Activated naive CD4-positive, alpha-beta T cell treated with anti-CD3 and anti-CD28 coated beads for 36 hours (primary cell): ENCODE data around the gene ZNF25. TPM values are rescaled to one million over a fixed set of nuclear protein-coding genes. Genes with fewer than 3 reads are reported as not detected.
"Not testable (repeated sequence)": the region's sequence is repeated elsewhere in the genome, so short reads cannot be mapped to it uniquely, and the experiment has no call there.

ENCODE experiments used
- CTCF ChIA-PET: fragments of 350-600 bp; sonication (Branson Sonifier 250); formaldehyde crosslinking; loops from one replicate; lab custom pipeline; 2021; ENCODE audit warnings: antibody characterized with exemption; lab: Charles Lee
- DNase-seq: peaks from one replicate; pipeline ENCODE4 v3.0.0-alpha.2; 2020
- H3K27ac Mint-ChIP-seq: one replicate; pipeline ENCODE4 v1.8.0; 2021; ENCODE audit warnings: mild to moderate bottlenecking, mixed read lengths
- H3K27me3 Mint-ChIP-seq: one replicate; pipeline ENCODE4 v1.8.0; 2021; ENCODE audit warnings: low read depth, mixed read lengths
- H3K36me3 Mint-ChIP-seq: one replicate; pipeline ENCODE4 v1.8.0; 2021; ENCODE audit warnings: low read depth, mixed read lengths
- H3K4me1 Mint-ChIP-seq: one replicate; pipeline ENCODE4 v1.8.0; 2021; ENCODE audit warnings: low read depth, mixed read lengths
- H3K4me3 Mint-ChIP-seq: one replicate; pipeline ENCODE4 v1.8.0; 2021; ENCODE audit warnings: mild to moderate bottlenecking, moderate library complexity, mixed read lengths
- H3K9me3 Mint-ChIP-seq: one replicate; pipeline ENCODE4 v1.8.0; 2021; ENCODE audit warnings: mixed read lengths
- intact Hi-C: fragments of 100-400 bp; cut with micrococcal nuclease; formaldehyde crosslinking; loops from one replicate; pipeline ENCODE4 v1.15.1; 2023
- total RNA-seq, 2 experiments: library from RNA; stranded (reverse); gene quantifications; one replicate each; pipeline ENCODE4 v1.2.3, GENCODE V29; 2021

The ZNF25 gene
- total RNA-seq: 1 to 10 TPM; 7.6 to 9.4 TPM

DNA sequence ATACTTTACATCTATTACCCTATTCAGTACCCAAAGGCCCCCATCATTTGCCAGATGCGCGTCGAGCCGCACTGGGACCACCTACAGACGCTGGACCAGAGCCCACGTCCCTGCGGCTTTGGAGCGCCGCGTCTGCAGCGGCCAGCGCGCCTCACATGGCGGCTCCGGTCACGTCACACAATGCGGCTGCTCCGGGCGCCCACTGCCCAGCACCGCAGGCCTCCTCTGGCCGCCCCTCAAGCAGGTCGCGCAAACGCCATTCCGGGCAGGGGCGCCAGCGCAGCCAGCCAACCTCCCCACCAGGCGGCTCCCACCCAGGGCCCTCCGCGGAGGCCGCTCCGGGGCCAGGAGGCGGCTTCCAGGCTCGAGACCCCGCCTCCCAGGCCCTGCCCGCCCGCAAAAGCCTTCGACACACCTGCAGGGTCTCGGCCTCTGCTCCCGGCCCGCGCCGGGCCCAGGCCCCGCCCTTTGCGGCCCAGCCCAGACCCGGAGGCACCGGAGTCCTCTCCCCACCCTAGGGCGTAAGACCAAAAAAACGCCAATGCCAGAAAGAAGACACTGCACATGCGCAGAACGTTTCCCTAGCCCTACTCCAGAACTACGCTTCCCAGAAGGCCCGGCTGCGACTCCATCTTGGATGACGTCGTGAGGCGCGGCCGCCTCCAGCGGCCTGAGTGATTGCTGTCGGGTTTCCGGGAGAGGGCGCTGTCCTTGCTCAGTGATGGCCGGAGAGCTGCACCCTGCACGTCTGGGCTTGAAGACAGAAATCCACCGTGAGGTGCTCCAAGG is at the start of gene ZNF25:
Gene ZNF25 (minus strand): TSS at position 557 of the 789 bp plus-strand sequence. CDS start 4,925 bp downstream, outside the sequence.
- Mint-ChIP-seq H3K4me1 (peaks cover 22% of the 10 kb centered on the region), H3K27ac (peak within 1 kb of the TSS; percentile 95), H3K27me3 (no peaks in the 10 kb centered on the region), H3K4me3 (peak within 1 kb of the TSS; percentile 87), H3K36me3 (peaks cover 3% of the 10 kb centered on the region), H3K9me3 (no peaks in the 10 kb centered on the region)
- DNase-seq: peak; percentile 99
- CTCF ChIA-PET: interaction anchor here (0.7 to 1.7 kb wide), 13 partner anchors 11 to 218 kb away, joined by 3 to 11 read pairs (median 5); partner anchors contain the start of gene ZNF33A
- intact Hi-C loops: loop anchor here (1.0 to 2.0 kb wide), 7 partner anchors 34 to 426 kb away; partner anchors contain the start of genes ZNF248, ZNF33A and ZNF37A

DNA sequence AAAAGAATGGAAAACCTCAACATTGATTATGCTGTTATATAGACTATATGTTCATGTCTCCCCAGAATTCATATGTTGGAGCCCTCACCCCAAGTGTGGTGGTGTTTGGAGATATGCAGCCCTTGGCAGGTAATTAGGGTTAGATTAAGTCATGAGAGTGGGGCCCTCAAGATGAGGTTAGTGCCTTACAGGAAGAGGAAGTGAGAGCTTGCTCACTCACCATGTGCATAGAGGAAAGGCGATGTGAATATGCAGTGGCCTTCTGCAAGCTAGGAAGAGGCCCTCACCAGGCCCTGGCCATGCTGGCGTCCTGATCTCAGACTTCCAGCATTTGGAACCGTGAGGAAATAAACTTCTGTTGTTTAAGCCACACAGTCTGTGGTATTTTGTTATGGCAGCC is 48.8 kb upstream of the ZNF25 start:
- CTCF ChIA-PET: no interaction called here
- H3K27me3 Mint-ChIP-seq: no peaks in the 10 kb centered on the region
- DNase-seq: no peak
- H3K36me3 Mint-ChIP-seq: peaks cover 84% of the 10 kb centered on the region
- H3K27ac Mint-ChIP-seq: peak overlapping the region; percentile 32
- peaks cover 22% of the 10 kb centered on the region for H3K4me1 Mint-ChIP-seq
- H3K4me3 Mint-ChIP-seq: no peak overlapping the region
- intact Hi-C loops: no loop called here
- no peaks in the 10 kb centered on the region for H3K9me3 Mint-ChIP-seq

DNA sequence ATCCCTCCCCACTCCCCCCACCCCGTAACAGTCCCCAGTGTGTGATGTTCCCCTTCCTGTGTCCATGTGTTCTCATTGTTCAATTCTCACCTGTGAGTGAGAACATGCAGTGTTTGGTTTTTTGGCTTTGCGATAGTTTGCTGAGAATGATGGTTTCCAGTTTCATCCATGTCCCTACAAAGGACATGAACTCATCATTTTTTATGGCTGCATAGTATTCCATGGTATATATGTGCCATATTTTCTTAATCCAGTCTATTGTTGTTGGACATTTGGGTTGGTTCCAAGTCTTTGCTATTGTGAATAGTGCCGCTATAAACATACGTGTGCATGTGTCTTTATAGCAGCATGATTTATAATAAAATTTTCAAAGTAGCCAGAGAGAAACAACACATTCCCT is 42.7 kb upstream of the ZNF25 start:
- H3K4me3 Mint-ChIP-seq, DNase-seq, H3K27ac Mint-ChIP-seq, intact Hi-C loops, H3K27me3 Mint-ChIP-seq, H3K9me3 Mint-ChIP-seq: not testable (repeated sequence)
- Mint-ChIP-seq H3K4me1 (peaks cover 18% of the 10 kb centered on the region), H3K36me3 (peaks cover 79% of the 10 kb centered on the region)
- CTCF ChIA-PET: interaction anchor here (1.8 kb wide), 1 partner anchor 42 kb away, joined by 3 read pairs; the partner anchor contains the start of gene ZNF25

DNA sequence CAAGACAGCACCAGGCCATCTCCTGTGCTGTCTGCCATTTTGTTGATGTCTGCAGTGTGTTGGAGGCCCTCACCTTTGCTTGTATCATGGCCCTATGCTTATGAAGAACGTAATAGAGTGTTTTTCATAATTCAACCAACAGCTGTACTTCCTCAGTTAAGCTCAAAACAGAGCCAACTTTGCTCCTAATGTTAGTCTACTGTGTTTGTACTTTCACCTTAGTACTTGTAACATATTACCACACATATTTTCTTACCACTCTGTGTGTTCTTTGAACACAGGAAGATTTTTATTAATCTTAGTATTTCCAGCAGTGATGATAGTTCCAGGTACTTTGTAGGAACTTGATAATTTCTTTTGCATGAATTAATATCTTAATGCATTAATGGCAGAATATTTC is 39.9 kb upstream of the ZNF25 start:
- DNase-seq: no peak
- peaks cover 6% of the 10 kb centered on the region for H3K9me3 Mint-ChIP-seq
- H3K4me1 Mint-ChIP-seq: peaks cover 28% of the 10 kb centered on the region
- CTCF ChIA-PET: no interaction called here
- intact Hi-C loops: no loop called here
- no peaks in the 10 kb centered on the region for H3K27me3 Mint-ChIP-seq
- no peak overlapping the region for H3K27ac Mint-ChIP-seq
- peaks cover 75% of the 10 kb centered on the region for H3K36me3 Mint-ChIP-seq
- no peak overlapping the region for H3K4me3 Mint-ChIP-seq

DNA sequence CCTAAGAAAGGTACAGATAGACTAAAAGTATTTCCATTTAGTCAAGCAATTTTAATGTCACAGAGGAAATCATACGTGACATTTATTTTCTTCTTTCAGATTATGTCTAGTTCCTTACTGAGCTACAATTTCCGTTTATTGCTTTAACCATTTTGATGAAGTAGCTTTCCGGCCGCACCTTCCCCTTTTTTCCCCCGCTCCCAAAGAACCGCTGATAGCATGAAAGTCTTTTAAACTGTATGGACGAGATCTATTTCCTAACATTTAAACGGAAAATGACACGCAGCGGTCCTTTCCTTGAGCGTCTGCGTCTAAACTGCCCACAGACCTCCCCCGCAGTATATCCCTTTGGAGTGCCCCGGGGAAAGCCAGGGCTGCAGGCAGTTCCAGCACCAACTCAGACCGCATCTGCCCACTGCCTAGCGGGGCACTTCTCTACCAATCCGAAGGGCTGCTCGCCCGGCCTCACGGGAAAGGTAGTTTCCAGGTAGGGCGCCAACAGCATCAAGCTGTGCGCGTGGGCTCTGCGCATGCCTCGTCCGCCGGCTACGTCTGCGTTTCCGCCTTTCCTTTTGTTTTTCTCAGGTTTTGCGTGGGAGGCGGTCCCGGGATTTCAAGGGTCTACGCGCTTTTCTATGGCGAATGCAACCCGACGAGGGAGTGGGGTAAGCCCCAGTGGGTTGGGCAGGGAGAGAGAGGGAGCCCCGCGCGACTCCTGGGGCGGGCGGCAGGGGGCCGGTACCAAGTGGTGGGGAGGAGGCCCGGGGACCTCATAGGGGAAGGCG is 33.9 kb upstream of the ZNF25 start, which contains the start of gene ZNF33A:
Gene ZNF33A (plus strand): TSS at position 557 of the 785 bp plus-strand sequence. CDS start 1,667 bp downstream, outside the sequence.
- Mint-ChIP-seq H3K9me3 (no peaks in the 10 kb centered on the region), H3K4me1 (peaks cover 25% of the 10 kb centered on the region), H3K36me3 (peaks cover 26% of the 10 kb centered on the region), H3K4me3 (peak within 1 kb of the TSS; percentile 93), H3K27ac (peak within 1 kb of the TSS; percentile 99), H3K27me3 (no peaks in the 10 kb centered on the region)
- peak; percentile 95 for DNase-seq
- intact Hi-C loops: loop anchor here (1.0 to 2.0 kb wide), 5 partner anchors 18 to 346 kb away; partner anchors contain the start of genes ZNF248 and ZNF25
- CTCF ChIA-PET: interaction anchor here (0.6 to 1.4 kb wide), 3 partner anchors 33 to 85 kb away, joined by 3 to 11 read pairs (median 4); partner anchors contain the start of gene ZNF25

DNA sequence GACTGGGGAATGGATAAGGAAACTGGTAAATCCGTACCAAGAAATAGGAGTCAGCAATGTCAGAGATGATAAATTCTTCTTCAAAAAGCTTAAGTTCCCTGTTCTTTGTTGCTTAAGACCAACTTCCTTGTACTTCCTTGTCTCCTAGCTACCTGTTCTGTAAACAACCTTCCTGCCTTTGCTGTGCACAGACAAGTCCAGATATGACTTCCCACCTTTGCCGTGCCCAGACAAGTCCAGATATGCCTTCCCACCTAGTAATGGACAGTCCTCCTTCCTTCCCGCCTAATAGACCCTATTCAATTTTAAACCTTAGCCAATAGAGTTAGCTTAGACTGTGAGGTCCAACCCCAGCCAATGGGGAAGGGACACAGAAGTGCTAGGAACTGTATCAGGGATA is 31.5 kb upstream of the ZNF25 start:
- peaks cover 10% of the 10 kb centered on the region for H3K36me3 Mint-ChIP-seq
- intact Hi-C loops: no loop called here
- H3K4me1 Mint-ChIP-seq: peaks cover 14% of the 10 kb centered on the region
- CTCF ChIA-PET: no interaction called here
- H3K27me3 Mint-ChIP-seq: no peaks in the 10 kb centered on the region
- no peak overlapping the region for H3K27ac Mint-ChIP-seq
- no peak for DNase-seq
- H3K4me3 Mint-ChIP-seq: no peak overlapping the region
- no peaks in the 10 kb centered on the region for H3K9me3 Mint-ChIP-seq

DNA sequence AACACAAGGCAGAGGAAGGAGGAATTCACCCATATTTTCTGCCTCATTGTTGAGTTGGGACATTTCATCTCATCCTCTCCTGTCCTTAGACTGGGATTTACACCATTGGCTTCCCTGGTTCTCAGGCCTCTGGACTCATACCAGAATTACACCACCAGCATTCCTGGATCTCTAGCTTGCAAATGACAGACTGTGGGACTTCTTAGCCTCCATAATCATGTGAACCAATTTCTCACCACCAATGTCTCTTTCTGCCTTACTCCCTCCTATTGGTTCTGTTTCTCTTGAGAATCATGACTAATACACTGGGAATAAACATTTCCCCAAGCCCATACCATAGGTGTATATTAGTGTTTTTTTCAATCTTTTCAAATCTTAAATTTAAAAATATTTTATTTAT is 31.1 kb upstream of the ZNF25 start:
- CTCF ChIA-PET: no interaction called here

DNA sequence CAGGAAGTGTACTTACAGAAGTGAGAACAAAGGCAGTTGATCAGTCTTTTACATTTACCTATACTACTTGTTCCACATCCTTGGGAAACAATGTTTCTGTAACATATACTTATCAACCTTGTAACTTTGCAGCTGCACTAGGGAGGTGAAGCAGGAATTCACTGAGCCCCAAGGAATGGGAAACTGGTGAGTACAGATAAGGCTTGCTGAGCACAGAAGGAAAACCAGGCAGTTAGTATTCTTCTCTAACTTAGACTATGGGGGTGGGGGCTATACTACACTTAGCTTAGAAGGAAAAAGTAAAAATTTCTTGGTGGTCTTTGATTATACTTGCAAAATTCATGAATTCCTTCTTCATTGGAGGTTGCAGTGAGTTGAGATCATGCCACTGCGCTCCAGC is 27.1 kb upstream of the ZNF25 start:
- intact Hi-C loops: no loop called here
- no peaks in the 10 kb centered on the region for H3K36me3 Mint-ChIP-seq
- H3K27me3 Mint-ChIP-seq: no peaks in the 10 kb centered on the region
- no peak overlapping the region for H3K27ac Mint-ChIP-seq
- no peaks in the 10 kb centered on the region for H3K4me1 Mint-ChIP-seq
- DNase-seq: no peak
- CTCF ChIA-PET: interaction anchor here (0.7 kb wide), 1 partner anchor 38 kb away, joined by 3 read pairs; no protein-coding TSS in a partner anchor
- H3K4me3 Mint-ChIP-seq: no peak overlapping the region
- H3K9me3 Mint-ChIP-seq: peaks cover 3% of the 10 kb centered on the region

More for the DNA sequence above, 31.1 kb upstream of the ZNF25 start:
- no peak for DNase-seq
- no peak overlapping the region for H3K4me3 Mint-ChIP-seq
- intact Hi-C loops: no loop called here
- H3K4me1 Mint-ChIP-seq: peaks cover 11% of the 10 kb centered on the region
- H3K36me3 Mint-ChIP-seq: peaks cover 8% of the 10 kb centered on the region
- no peak overlapping the region for H3K27ac Mint-ChIP-seq
- no peaks in the 10 kb centered on the region for H3K27me3 Mint-ChIP-seq
- H3K9me3 Mint-ChIP-seq: no peaks in the 10 kb centered on the region

DNA sequence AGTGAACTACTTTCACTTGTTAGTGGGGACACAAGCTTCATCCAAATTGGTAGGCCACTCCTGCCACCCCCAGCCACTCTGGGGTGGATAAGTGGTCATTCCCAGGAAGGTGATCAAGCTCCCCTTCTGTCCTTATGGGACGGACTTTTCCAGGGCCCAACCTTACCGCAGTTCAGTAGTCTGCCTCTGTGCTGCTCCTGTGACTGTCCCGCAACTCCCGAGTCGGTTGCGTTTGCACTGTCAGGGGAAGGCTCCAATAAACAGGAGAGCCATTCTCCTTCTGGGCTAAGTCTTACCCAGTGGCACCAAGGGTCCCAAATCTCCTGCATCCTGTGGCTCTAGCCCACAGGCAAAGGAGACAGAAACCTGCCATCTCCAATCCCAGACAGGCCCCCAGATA is 26.6 kb upstream of the ZNF25 start:
- Mint-ChIP-seq H3K9me3 (peaks cover 4% of the 10 kb centered on the region), H3K36me3 (no peaks in the 10 kb centered on the region), H3K4me3 (no peak overlapping the region), H3K4me1 (no peaks in the 10 kb centered on the region), H3K27me3 (no peaks in the 10 kb centered on the region), H3K27ac (no peak overlapping the region)
- intact Hi-C loops: no loop called here
- no peak for DNase-seq
- CTCF ChIA-PET: no interaction called here

DNA sequence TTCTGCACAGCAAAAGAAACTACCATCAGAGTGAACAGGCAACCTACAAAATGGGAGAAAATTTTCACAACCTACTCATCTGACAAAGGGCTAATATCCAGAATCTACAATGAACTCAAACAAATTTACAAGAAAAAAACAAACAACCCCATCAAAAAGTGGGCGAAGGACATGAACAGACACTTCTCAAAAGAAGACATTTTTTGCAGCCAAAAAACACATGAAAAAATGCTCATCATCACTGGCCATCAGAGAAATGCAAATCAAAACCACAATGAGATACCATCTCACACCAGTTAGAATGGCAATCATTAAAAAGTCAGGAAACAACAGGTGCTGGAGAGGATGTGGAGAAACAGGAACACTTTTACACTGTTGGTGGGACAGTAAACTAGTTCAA is 24.0 kb upstream of the ZNF25 start:
- H3K27me3 Mint-ChIP-seq, H3K27ac Mint-ChIP-seq, H3K9me3 Mint-ChIP-seq, H3K4me3 Mint-ChIP-seq, CTCF ChIA-PET, H3K4me1 Mint-ChIP-seq, DNase-seq, H3K36me3 Mint-ChIP-seq, intact Hi-C loops: not testable (repeated sequence)

DNA sequence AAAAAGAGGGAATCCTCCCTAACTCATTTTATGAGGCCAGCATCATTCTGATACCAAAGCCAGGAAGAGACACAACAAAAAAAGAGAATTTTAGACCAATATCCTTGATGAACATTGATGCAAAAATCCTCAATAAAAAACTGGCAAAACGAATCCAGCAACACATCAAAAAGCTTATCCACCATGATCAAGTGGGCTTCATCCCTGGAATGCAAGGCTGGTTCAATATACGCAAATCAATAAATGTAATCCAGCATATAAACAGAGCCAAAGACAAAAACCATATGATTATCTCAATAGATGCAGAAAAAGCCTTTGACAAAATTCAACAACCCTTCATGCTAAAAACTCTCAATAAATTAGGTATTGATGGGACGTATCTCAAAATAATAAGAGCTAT is 22.5 kb upstream of the ZNF25 start:
- H3K4me3 Mint-ChIP-seq, H3K9me3 Mint-ChIP-seq, intact Hi-C loops, DNase-seq, H3K36me3 Mint-ChIP-seq, H3K27me3 Mint-ChIP-seq, H3K4me1 Mint-ChIP-seq, H3K27ac Mint-ChIP-seq, CTCF ChIA-PET: not testable (repeated sequence)

DNA sequence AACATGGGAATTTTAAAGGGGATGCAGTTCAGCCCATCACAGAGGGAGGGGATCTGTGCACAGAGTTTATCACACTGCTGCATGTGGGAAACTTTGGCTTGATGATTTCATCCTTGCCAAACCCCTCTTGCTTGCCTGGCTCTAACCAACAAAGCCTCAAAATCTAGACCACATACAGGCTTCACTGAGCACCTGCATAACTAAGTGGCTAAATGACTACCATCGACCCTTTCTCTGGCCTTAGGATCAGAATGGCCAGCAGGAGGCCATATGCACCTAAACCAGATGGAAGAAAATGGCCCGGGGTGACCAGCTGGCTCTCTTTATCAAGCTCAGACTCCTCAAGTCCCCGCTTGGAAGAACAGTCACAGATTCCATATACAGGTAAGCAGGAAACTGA is 15.6 kb upstream of the ZNF25 start:
- H3K36me3 Mint-ChIP-seq: no peaks in the 10 kb centered on the region
- DNase-seq: no peak

More for the DNA sequence above, 15.6 kb upstream of the ZNF25 start:
- CTCF ChIA-PET: no interaction called here
- intact Hi-C loops: loop anchor here (2.0 kb wide), 1 partner anchor 19 kb away; the partner anchor contains the start of gene ZNF33A
- no peak overlapping the region for H3K27ac Mint-ChIP-seq
- peaks cover 2% of the 10 kb centered on the region for H3K27me3 Mint-ChIP-seq
- peaks cover 1% of the 10 kb centered on the region for H3K9me3 Mint-ChIP-seq
- no peak overlapping the region for H3K4me3 Mint-ChIP-seq
- H3K4me1 Mint-ChIP-seq: no peaks in the 10 kb centered on the region
